OCI-LY1 (cell line): Measurements from ENCODE around the gene RPL18.

Experiments
- H2AFZ ChIP-seq: fragments of 200-600 bp; sonication (generic), shearing (Covaris generic); 2 replicates; pipeline ENCODE4 v1.6.0; 2014; ENCODE audit warnings: antibody characterized with exemption, mild to moderate bottlenecking, low read length
- H3F3A ChIP-seq: fragments of 200-600 bp; sonication (generic), shearing (Covaris generic); 2 replicates; pipeline ENCODE4 v1.6.0; 2014; ENCODE audit warnings: mild to moderate bottlenecking, antibody characterized with exemption, low read length, moderate library complexity; ENCODE audit not compliant: insufficient read depth
- H3K27ac ChIP-seq: fragments of 200-600 bp; sonication (generic); 2 replicates; pipeline ENCODE4 v1.5.1; 2014; ENCODE audit warnings: low read length, mixed run types, mild to moderate bottlenecking, low read depth; ENCODE audit not compliant: poor library complexity, severe bottlenecking
- H3K27me3 ChIP-seq: fragments of 200-600 bp; sonication (generic); 2 replicates; pipeline ENCODE4 v1.6.0; 2014; ENCODE audit warnings: antibody characterized with exemption, mild to moderate bottlenecking, low read length, moderate library complexity; ENCODE audit not compliant: insufficient read depth
- H3K36me3 ChIP-seq: fragments of 200-600 bp; sonication (generic); 2 replicates; pipeline ENCODE4 v1.6.1; 2014; ENCODE audit warnings: mild to moderate bottlenecking, antibody characterized with exemption, low read length, moderate library complexity, mixed read lengths; ENCODE audit not compliant: insufficient read depth
- H3K4me1 ChIP-seq: fragments of 200-600 bp; sonication (generic); 2 replicates; pipeline ENCODE4 v1.5.1; 2014; ENCODE audit warnings: mild to moderate bottlenecking, low read length, moderate library complexity; ENCODE audit not compliant: insufficient read depth, severe bottlenecking
- H3K4me2 ChIP-seq: fragments of 200-600 bp; sonication (generic), shearing (Covaris generic); 2 replicates; pipeline ENCODE4 v1.6.1; 2014; ENCODE audit warnings: low read length
- H3K4me3 ChIP-seq: fragments of 200-600 bp; sonication (generic); 2 replicates; pipeline ENCODE4 v1.5.1; 2014; ENCODE audit warnings: low read length, low read depth, mild to moderate bottlenecking, mixed read lengths; ENCODE audit not compliant: poor library complexity, severe bottlenecking
- H3K79me2 ChIP-seq: fragments of 200-600 bp; shearing (Covaris generic); 2 replicates; pipeline ENCODE4 v1.6.1; 2016; ENCODE audit warnings: mixed run types, low read length, mixed read lengths; ENCODE audit not compliant: insufficient read depth
- H3K9ac ChIP-seq: fragments of 200-600 bp; sonication (generic), shearing (Covaris generic); 2 replicates; pipeline ENCODE4 v1.6.1; 2014; ENCODE audit warnings: mild to moderate bottlenecking, low read length, mixed read lengths
- H3K9me2 ChIP-seq: fragments of 200-600 bp; sonication (generic), shearing (Covaris generic); 2 replicates; pipeline ENCODE4 v1.6.1; 2014; ENCODE audit warnings: low read depth, mild to moderate bottlenecking, low read length, mixed read lengths
- H3K9me3 ChIP-seq: fragments of 200-600 bp; shearing (Covaris generic); 2 replicates; pipeline ENCODE4 v1.6.1; 2014; ENCODE audit warnings: low read length, mixed read lengths
- H4K20me1 ChIP-seq: fragments of 200-600 bp; sonication (generic), shearing (Covaris generic); 2 replicates; pipeline ENCODE4 v1.6.0; 2016; ENCODE audit warnings: mild to moderate bottlenecking, low read length; ENCODE audit not compliant: insufficient read depth
- EZH2 ChIP-seq: fragments of 200-600 bp; sonication (generic), shearing (Covaris generic); IDR thresholded peaks from 2 replicates; pipeline ENCODE4 v1.8.0; 2017; ENCODE audit warnings: borderline replicate concordance, mixed run types, mild to moderate bottlenecking, antibody characterized with exemption, low read length, moderate library complexity, mixed read lengths
- TF ChIP-seq, protein P1 (sequence below): fragments of 200-600 bp; sonication (generic), shearing (Covaris generic); IDR thresholded peaks from 2 replicates; pipeline ENCODE4 v1.5.1; 2017; ENCODE audit warnings: mild to moderate bottlenecking, antibody characterized with exemption, low read length, moderate library complexity, mixed read lengths

RPL18 gene

DNA sequence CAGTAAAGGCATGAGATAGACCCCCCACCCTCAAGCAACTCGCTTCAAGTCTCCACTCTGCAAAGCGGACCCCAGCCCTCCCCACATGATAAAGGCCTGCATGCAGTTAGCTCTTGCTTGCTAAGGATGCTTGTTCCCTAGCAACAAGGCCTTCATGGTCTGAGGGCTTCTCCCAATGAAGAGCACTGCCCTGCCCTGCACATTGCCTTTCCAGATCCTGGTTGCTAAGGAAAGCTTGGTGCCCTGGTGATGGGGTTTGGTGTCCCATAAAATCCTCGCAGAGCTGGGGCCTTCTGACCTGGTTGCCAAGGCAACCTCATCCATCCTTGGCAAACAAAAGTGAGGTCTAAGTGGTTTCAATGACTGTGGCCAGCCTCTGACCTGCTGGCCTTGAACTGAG is 12.2 kb upstream of the RPL18 start:
- peaks cover 32% of the 10 kb centered on the region for H3K4me1 ChIP-seq
- TF ChIP-seq, protein P1, sequence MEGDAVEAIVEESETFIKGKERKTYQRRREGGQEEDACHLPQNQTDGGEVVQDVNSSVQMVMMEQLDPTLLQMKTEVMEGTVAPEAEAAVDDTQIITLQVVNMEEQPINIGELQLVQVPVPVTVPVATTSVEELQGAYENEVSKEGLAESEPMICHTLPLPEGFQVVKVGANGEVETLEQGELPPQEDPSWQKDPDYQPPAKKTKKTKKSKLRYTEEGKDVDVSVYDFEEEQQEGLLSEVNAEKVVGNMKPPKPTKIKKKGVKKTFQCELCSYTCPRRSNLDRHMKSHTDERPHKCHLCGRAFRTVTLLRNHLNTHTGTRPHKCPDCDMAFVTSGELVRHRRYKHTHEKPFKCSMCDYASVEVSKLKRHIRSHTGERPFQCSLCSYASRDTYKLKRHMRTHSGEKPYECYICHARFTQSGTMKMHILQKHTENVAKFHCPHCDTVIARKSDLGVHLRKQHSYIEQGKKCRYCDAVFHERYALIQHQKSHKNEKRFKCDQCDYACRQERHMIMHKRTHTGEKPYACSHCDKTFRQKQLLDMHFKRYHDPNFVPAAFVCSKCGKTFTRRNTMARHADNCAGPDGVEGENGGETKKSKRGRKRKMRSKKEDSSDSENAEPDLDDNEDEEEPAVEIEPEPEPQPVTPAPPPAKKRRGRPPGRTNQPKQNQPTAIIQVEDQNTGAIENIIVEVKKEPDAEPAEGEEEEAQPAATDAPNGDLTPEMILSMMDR: no peak
- no peak for TF ChIP-seq EZH2
- no peak overlapping the region for H2AFZ ChIP-seq
- H3K36me3 ChIP-seq: peaks cover 17% of the 10 kb centered on the region
- H3K27me3 ChIP-seq: no peaks in the 10 kb centered on the region
- no peak overlapping the region for H3K27ac ChIP-seq
- H3K9me3 ChIP-seq: no peaks in the 10 kb centered on the region
- H4K20me1 ChIP-seq: no peaks in the 10 kb centered on the region
- no peaks in the 10 kb centered on the region for H3K9me2 ChIP-seq
- H3F3A ChIP-seq: 0 out of 2 replicates have a peak, but pooled peaks cover 5% of the 10 kb centered on the region
- no peak overlapping the region for H3K4me2 ChIP-seq
- no peak overlapping the region for H3K4me3 ChIP-seq
- no peaks in the 10 kb centered on the region for H3K79me2 ChIP-seq
- H3K9ac ChIP-seq: no peak overlapping the region

DNA sequence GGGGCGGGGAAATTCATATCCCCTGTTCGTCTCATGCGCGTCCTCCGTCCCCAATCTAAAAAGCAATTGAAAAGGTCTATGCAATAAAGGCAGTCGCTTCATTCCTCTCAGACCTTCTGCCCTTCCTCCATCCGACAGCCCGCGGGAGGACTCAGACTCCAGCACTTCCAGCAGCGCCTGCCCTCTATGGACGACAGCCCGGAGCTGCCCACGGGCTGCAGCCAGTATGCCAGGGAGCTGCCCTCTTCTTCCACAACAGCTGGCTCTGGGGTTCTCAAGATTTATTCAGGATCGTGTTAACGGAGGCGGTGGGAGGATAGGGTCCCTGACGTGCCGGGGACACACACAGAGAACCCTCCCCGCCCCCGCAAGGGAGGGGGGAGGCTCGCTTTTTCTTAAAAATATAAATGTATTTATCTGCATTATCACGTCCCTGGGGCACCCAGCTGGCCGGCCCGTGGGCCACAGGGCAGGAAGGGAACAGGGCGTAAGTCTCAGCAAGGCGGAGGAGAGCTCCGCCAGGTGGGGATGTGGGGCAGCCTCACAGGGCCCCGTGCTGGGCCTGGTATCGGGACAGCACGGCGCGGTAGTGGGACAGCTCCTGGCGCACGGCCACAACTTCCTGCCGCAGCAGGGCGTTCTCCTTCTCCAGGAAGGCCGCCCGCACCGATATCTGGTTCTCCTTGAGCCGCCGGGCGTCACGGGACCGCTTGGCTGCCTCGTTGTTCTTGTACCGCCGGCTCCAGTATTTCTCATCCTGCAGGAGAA is 11.5 kb upstream of the RPL18 start:
- H4K20me1 ChIP-seq: no peaks in the 10 kb centered on the region
- no peak overlapping the region for H3K9ac ChIP-seq
- no peaks in the 10 kb centered on the region for H3K79me2 ChIP-seq
- H3K36me3 ChIP-seq: peaks cover 17% of the 10 kb centered on the region
- TF ChIP-seq EZH2: no peak
- TF ChIP-seq, protein P1: no peak
- H3K27me3 ChIP-seq: no peaks in the 10 kb centered on the region
- no peaks in the 10 kb centered on the region for H3K9me2 ChIP-seq
- H3K27ac ChIP-seq: no peak overlapping the region
- no peaks in the 10 kb centered on the region for H3K9me3 ChIP-seq
- no peak overlapping the region for H2AFZ ChIP-seq
- peaks cover 30% of the 10 kb centered on the region for H3K4me1 ChIP-seq
- 0 out of 2 replicates have a peak, but pooled peaks cover 5% of the 10 kb centered on the region for H3F3A ChIP-seq
- no peak overlapping the region for H3K4me2 ChIP-seq
- no peak overlapping the region for H3K4me3 ChIP-seq

DNA sequence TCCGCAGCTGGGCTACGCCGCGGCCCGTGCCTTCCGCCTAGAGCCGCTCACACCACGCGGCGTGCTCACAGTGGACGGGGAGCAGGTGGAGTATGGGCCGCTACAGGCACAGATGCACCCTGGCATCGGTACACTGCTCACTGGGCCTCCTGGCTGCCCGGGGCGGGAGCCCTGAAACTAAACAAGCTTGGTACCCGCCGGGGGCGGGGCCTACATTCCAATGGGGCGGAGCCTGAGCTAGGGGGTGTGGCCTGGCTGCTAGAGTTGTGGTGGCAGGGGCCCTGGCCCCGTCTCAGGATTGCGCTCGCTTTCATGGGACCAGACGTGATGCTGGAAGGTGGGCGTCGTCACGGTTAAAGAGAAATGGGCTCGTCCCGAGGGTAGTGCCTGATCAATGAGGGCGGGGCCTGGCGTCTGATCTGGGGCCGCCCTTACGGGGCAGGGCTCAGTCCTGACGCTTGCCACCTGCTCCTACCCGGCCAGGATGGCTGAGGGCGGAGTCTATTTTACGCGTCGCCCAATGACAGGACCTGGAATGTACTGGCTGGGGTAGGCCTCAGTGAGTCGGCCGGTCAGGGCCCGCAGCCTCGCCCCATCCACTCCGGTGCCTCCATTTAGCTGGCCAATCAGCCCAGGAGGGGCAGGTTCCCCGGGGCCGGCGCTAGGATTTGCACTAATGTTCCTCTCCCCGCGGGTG is 10.8 kb upstream of the RPL18 start:
- H3K4me1 ChIP-seq: peaks cover 31% of the 10 kb centered on the region
- H3K9ac ChIP-seq: no peak overlapping the region
- no peak overlapping the region for H3K27ac ChIP-seq

More for the DNA sequence above, 10.8 kb upstream of the RPL18 start:
- Histone ChIP-seq H3K9me3 (no peaks in the 10 kb centered on the region), H3K4me3 (no peak overlapping the region), H3K27me3 (no peaks in the 10 kb centered on the region), H3K36me3 (peaks cover 17% of the 10 kb centered on the region), H2AFZ (no peak overlapping the region), H3K79me2 (no peaks in the 10 kb centered on the region), H3K4me2 (no peak overlapping the region), H3K9me2 (no peaks in the 10 kb centered on the region), H4K20me1 (no peaks in the 10 kb centered on the region), H3F3A (0 out of 2 replicates have a peak, but pooled peaks cover 1% of the 10 kb centered on the region)
- no peak for TF ChIP-seq EZH2
- TF ChIP-seq, protein P1: no peak
